GM12801 (cell line): Measurements from ENCODE around the gene TRMT112.

Experiments
- TF ChIP-seq, protein P1 (sequence below): IDR thresholded peaks from one replicate; pipeline ENCODE4 v1.5.1; 2011; ENCODE audit warnings: control low read depth; ENCODE audit not compliant: insufficient read length; ENCODE audit errors: extremely low read depth

Gene TRMT112

DNA sequence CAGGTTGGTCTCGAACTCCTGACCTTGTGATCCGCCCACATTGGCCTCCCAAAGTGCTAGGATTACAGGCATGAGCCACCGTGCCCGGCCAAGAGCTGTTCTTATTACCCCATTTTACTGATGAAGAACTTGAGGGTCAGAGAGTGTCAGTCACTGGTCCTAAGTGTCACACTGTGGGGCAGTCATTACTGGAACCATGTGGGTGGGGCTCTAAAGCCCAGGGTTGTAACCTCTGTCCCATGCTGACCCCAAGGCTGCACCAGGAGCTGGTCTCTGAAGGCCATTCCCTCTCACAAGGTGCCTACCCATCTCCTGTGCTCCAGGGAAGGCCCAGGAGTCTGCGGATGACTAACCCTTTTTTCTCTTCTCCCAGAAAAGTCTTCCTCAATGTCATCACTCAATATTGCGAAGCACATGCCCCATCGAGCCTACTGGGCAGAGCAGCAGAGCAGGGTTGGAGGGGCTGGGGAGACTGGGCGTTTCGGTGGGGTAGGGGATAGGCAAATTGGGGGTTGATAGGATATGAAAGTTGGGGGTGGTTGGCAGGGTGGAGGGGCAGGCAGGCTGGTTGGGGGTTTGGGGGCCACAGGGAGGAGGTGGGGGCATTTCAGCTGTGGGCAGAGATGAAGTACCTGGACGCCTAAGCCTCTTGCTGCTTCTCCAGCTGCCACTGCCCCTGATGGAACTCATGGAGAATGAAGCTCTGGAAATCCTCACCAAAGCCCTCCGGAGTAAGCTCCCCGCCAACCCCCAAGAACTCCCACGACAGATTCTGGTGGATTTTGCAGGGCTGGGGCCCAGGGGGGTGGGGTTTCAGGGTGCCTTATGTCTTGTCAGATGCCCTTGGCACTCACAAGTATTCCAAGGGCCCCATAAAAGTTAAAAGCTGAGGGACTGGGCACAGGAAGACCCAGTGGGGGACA is 14.0 kb downstream of the TRMT112 start:
- TF ChIP-seq, protein P1, sequence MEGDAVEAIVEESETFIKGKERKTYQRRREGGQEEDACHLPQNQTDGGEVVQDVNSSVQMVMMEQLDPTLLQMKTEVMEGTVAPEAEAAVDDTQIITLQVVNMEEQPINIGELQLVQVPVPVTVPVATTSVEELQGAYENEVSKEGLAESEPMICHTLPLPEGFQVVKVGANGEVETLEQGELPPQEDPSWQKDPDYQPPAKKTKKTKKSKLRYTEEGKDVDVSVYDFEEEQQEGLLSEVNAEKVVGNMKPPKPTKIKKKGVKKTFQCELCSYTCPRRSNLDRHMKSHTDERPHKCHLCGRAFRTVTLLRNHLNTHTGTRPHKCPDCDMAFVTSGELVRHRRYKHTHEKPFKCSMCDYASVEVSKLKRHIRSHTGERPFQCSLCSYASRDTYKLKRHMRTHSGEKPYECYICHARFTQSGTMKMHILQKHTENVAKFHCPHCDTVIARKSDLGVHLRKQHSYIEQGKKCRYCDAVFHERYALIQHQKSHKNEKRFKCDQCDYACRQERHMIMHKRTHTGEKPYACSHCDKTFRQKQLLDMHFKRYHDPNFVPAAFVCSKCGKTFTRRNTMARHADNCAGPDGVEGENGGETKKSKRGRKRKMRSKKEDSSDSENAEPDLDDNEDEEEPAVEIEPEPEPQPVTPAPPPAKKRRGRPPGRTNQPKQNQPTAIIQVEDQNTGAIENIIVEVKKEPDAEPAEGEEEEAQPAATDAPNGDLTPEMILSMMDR: no peak

DNA sequence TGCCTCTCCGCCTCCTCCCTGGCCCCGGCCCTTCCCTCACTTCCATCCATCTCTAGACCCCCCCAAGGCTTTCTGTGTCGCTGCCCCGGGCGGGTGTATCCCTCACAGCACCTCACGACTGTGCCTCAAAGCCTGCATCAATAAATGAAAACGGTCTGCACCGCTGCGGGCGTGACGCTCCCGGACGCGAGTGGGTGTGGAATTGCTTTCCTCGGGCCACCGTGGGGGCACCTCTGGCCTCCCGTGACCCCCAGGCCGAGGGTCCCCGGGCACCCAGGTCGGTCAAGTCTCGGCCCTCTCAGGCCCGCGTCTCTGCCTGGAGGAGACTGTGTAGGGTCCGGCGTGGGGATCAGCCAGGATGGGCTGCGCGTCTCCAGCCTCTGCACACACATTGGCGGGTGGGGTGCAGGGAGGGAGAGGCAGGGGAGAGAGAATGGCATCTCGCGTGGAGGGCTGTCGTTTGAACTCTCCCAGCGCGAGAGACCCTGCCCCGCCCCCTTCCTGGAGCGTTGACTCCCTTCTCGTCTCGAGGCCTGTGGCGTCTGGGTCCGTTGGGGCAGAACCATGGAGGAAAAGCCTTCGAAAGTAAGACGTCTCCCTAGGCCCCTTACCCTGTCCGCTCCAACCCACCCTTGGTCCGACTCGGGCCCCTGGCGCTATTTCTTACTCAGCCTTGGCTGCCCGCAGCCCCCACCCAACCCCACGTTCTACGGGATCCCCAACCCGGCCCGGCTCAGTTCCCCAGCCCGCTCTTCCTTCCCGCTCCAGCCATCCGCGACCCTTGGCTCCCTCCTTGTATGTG is 17.3 kb downstream of the TRMT112 start, which contains the start of gene CATSPERZ:
TSS of gene CATSPERZ (plus strand) at position 512 of the 802 bp plus-strand sequence. CDS start at position 565, 53 bp downstream.
- TF ChIP-seq, protein P1: no peak

DNA sequence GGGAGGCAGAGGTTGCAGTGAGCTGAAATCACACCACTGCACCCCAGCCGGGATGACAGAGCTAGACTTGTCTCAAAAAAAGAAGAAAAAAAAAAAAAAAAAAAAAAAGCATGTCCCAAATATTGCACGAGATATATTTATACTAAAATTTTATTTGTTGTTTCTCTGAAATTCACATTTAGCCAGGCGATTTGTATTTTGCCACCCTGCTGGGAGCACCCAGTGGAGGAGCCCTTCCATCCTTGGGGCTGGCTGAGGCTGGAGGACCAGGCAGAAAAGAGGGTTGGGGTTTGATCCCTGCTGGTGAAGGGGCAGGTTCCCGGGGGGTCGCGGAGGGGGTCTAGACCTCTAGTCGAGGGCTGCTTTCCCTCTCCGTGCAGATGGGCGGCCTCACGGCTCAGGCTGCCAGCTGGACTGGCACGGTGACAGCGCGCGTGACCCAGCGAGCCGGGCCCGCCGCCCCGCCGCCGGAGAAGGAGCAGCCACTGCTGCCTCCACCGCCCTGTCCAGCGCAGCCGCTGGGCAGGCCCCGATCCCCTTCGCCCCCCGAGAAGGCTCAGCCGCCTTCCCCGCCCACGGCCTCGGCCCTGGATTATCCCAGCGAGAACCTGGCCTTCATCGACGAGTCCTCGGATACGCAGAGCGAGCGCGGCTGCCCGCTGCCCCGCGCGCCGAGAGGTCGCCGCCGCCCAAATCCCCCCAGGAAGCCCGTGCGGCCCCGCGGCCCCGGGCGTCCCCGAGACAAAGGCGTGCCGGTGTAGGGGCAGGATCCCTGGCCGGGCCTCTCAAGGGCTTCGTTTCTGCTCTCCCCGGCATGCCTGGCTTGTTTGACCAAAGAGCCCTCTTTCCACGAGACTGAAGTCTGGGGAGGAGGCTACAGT is 18.2 kb downstream of the TRMT112 start:
- TF ChIP-seq, protein P1: no peak

DNA sequence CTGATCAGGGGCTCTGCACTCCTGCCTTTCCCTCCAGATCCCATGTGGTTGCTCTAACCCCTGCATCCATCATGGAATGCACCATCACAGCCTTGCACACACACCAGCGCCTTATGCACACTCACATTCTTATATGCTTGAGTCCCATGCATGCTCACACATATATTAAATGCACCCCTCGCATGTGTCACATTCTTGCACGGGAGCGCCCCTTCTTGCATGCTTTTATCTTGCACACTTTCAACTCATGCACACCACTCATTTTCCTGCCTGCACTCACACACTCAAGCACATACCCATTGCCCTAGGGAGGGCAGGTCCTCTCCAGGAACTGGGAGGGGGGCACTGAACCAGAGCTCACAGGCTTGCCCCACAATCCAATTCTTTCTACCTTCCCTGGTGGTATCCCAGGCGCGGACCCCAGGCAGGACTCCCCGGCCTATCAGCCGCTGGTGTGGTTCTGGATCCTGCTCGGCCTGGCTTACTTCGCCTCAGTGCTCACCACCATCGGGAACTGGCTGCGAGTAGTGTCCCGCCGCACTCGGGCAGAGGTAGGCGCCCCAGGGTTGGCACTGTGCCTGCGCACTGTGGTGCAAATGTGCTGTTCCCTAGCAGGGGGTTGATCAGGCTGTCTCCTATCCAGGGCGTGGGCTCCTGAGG is 19.5 kb downstream of the TRMT112 start:
- TF ChIP-seq, protein P1: no peak

DNA sequence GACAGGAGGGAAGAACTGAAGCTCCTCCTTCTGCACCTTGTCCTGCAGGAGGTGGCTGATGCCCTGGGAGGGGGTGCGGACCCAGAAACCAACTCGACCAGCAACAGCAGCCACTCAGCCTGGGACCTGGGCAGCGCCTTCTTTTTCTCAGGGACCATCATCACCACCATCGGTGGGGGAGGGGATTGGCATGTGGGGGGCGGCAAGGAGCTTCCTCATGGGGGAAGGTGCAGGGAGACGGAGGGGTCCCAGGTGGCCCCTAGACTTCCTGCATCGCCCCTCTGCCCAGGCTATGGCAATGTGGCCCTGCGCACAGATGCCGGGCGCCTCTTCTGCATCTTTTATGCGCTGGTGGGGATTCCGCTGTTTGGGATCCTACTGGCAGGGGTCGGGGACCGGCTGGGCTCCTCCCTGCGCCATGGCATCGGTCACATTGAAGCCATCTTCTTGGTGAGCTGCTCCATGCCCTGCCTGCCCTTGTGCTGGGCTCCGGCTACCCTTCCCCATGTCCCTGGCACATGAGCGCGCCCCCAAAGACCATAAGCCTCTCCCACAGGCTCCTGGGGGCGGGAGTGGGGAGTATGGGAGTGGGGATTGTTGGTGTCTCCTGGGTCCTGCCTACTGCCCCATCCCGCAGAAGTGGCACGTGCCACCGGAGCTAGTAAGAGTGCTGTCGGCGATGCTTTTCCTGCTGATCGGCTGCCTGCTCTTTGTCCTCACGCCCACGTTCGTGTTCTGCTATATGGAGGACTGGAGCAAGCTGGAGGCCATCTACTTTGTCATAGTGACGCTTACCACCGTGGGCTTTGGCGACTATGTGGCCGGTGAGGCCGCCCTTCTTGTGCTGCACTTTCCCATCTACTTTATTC is 20.3 kb downstream of the TRMT112 start:
- TF ChIP-seq, protein P1: no peak

DNA sequence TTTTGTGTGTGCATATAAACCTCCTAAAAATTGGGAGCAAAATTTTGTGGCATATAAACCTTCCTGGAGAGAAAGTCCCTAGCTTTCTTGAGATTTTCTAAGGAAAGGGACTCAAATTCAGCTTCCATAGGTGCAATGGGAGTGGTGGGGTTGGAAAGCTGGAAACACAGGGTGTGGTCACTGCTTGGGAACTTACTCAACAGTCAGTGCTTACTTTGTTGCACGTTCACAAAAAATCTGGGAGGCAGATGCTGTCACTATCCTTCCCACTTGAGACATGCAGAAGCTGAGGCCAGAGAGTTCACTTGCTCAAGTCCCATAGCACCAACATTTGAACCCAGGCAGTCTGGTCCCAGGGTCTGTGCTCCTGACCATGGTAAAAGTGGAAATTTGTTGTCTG is 21.1 kb downstream of the TRMT112 start:
- TF ChIP-seq, protein P1: no peak
